A673 (cell line): ENCODE measurements around the gene SPAG9. TPM values are rescaled to one million over a fixed set of nuclear protein-coding genes. Genes with fewer than 3 reads are reported as not detected.

Source experiments
- BruUV-seq: library from RNA; stranded (reverse); fragments of 400-500 nt; replicated peaks from 2 replicates; lab custom pipeline; 2021; lab: Mats Ljungman, UMichigan
- CTCF ChIA-PET: fragments of 300-600 bp; sonication (Branson Sonifier 250); formaldehyde crosslinking; loops from one replicate; lab custom pipeline; 2022; ENCODE audit warnings: antibody characterized with exemption; lab: Charles Lee
- POLR2A ChIA-PET: fragments of 300-600 bp; sonication (Branson Sonifier 250); formaldehyde crosslinking; loops from one replicate; lab custom pipeline; 2022; ENCODE audit warnings: antibody characterized with exemption; ENCODE audit not compliant: low non-redundant PET; lab: Charles Lee
- DNase-seq: peaks from one replicate; pipeline ENCODE4 v3.0.0-alpha.2; 2015; ENCODE audit warnings: low spot score
- H3K27ac ChIP-seq: fragments of 200-600 bp; sonication (generic); 2 replicates; pipeline ENCODE4 v1.5.1; 2016; ENCODE audit warnings: mixed run types, low read depth, mild to moderate bottlenecking, mixed read lengths, antibody characterized with exemption, low read length; ENCODE audit not compliant: poor library complexity, severe bottlenecking
- H3K27me3 ChIP-seq: fragments of 200-600 bp; sonication (generic); replicated peaks from 2 replicates; pipeline ENCODE4 v1.6.1; 2017; ENCODE audit warnings: mixed run types, low read depth, mild to moderate bottlenecking, mixed read lengths, antibody characterized with exemption, low read length; ENCODE audit not compliant: insufficient read depth, poor library complexity
- H3K36me3 ChIP-seq: fragments of 200-600 bp; sonication (generic); 2 replicates; pipeline ENCODE4 v1.6.1; 2016; ENCODE audit warnings: mixed run types, mild to moderate bottlenecking, mixed read lengths, antibody characterized with exemption, low read length; ENCODE audit not compliant: insufficient read depth, poor library complexity, severe bottlenecking
- H3K4me1 ChIP-seq: fragments of 200-600 bp; sonication (generic); 2 replicates; pipeline ENCODE4 v1.6.1; 2017; ENCODE audit warnings: mixed run types, mild to moderate bottlenecking, mixed read lengths, antibody characterized with exemption, low read length; ENCODE audit not compliant: insufficient read depth, poor library complexity, severe bottlenecking
- H3K4me3 ChIP-seq: fragments of 200-600 bp; sonication (generic); 2 replicates; pipeline ENCODE4 v1.5.1; 2016; ENCODE audit warnings: low read depth, mixed run types, mild to moderate bottlenecking, mixed read lengths, low read length; ENCODE audit not compliant: poor library complexity, severe bottlenecking
- H3K9me3 ChIP-seq: fragments of 200-600 bp; sonication (generic); 2 replicates; pipeline ENCODE4 v1.6.1; 2016; ENCODE audit warnings: mixed run types, low read depth, mild to moderate bottlenecking, mixed read lengths, antibody characterized with exemption, low read length; ENCODE audit not compliant: poor library complexity, severe bottlenecking
- CTCF ChIP-seq: fragments of 300-800, 200-600 bp; sonication (generic); conservative IDR thresholded peaks from 2 replicates; pipeline ENCODE4 v1.5.1; 2017; ENCODE audit warnings: low read depth, mild to moderate bottlenecking, antibody characterized with exemption, low read length, moderate library complexity, mixed read lengths
- EZH2 ChIP-seq: fragments of 200-600 bp; sonication (generic); IDR thresholded peaks from 2 replicates; pipeline ENCODE4 v1.6.1; 2017; ENCODE audit warnings: borderline replicate concordance, low read depth, mild to moderate bottlenecking, mixed read lengths, antibody characterized with exemption, low read length; ENCODE audit not compliant: poor library complexity, severe bottlenecking
- intact Hi-C: fragments of 100-400 bp; cut with micrococcal nuclease; formaldehyde crosslinking; loops from one replicate; pipeline ENCODE4 v1.10.0; 2022; ENCODE audit not compliant: unreplicated experiment
- total RNA-seq: library from RNA; stranded (reverse); gene quantifications from 2 replicates; pipeline ENCODE4 v1.2.3, GENCODE V29; 2021

The SPAG9 gene
- total RNA-seq, 1 experiment from 2014 or later: 82.0 TPM

GRCh38 chr17:50993544-50993943 is 127.1 kb downstream of the SPAG9 start:
- no peak for TF ChIP-seq CTCF
- no peak for TF ChIP-seq EZH2
- DNase-seq: no peak
- peaks cover 73% of the 10 kb centered on the region for H3K36me3 ChIP-seq
- H3K9me3 ChIP-seq: no peaks in the 10 kb centered on the region
- no peak overlapping the region for H3K4me3 ChIP-seq
- BruUV-seq: no TSS peak
- H3K27me3 ChIP-seq: no peaks in the 10 kb centered on the region
- CTCF ChIA-PET: no interaction called here
- no peak overlapping the region for H3K27ac ChIP-seq
- POLR2A ChIA-PET: no interaction called here
- intact Hi-C loops: loop anchor here (2.0 kb wide), 1 partner anchor 21 kb away; no protein-coding TSS in a partner anchor
- no peaks in the 10 kb centered on the region for H3K4me1 ChIP-seq

GRCh38 chr17:50989149-50989548 is 131.5 kb downstream of the SPAG9 start:
- CTCF ChIA-PET: no interaction called here
- H3K36me3 ChIP-seq: peaks cover 58% of the 10 kb centered on the region
- no TSS peak for BruUV-seq
- no peaks in the 10 kb centered on the region for H3K4me1 ChIP-seq
- no peak overlapping the region for H3K27ac ChIP-seq
- DNase-seq: no peak
- intact Hi-C loops: loop anchor here (1.0 to 5.0 kb wide), 2 partner anchors 12 to 47 kb away; no protein-coding TSS in a partner anchor
- TF ChIP-seq EZH2 (no peak), CTCF (no peak)
- no peaks in the 10 kb centered on the region for H3K27me3 ChIP-seq
- H3K9me3 ChIP-seq: no peaks in the 10 kb centered on the region
- H3K4me3 ChIP-seq: no peak overlapping the region
- POLR2A ChIA-PET: no interaction called here

- Histone ChIP-seq H3K27me3 (no peaks in the 10 kb centered on the region), H3K27ac (no peak overlapping the region), H3K36me3 (peaks cover 52% of the 10 kb centered on the region), H3K9me3 (no peaks in the 10 kb centered on the region), H3K4me3 (no peak overlapping the region), H3K4me1 (no peaks in the 10 kb centered on the region)
- TF ChIP-seq CTCF: no peak
- no peak for TF ChIP-seq EZH2
- no TSS peak for BruUV-seq
- CTCF ChIA-PET: no interaction called here
- DNase-seq: no peak
- POLR2A ChIA-PET: no interaction called here
- intact Hi-C loops: loop anchor here (5.0 kb wide), 1 partner anchor 46 kb away; no protein-coding TSS in a partner anchor
These were observed 132.2 kb downstream of the SPAG9 start for GRCh38 chr17:50988427-50988826.
